ENCODE measurements around the gene PADI6.
A peak's percentile ranks its signal among the peaks of the same experiment; 100 is the strongest.
"Not testable (repeated sequence)": the region's sequence is repeated elsewhere in the genome, so short reads cannot be mapped to it uniquely, and the experiment has no call there.

The PADI6 gene

GRCh38 chr1:17404820-17405219 is 32.8 kb downstream of the PADI6 start:
- DNase-seq (ENCODE audit: low read depth), result no peak

DNA sequence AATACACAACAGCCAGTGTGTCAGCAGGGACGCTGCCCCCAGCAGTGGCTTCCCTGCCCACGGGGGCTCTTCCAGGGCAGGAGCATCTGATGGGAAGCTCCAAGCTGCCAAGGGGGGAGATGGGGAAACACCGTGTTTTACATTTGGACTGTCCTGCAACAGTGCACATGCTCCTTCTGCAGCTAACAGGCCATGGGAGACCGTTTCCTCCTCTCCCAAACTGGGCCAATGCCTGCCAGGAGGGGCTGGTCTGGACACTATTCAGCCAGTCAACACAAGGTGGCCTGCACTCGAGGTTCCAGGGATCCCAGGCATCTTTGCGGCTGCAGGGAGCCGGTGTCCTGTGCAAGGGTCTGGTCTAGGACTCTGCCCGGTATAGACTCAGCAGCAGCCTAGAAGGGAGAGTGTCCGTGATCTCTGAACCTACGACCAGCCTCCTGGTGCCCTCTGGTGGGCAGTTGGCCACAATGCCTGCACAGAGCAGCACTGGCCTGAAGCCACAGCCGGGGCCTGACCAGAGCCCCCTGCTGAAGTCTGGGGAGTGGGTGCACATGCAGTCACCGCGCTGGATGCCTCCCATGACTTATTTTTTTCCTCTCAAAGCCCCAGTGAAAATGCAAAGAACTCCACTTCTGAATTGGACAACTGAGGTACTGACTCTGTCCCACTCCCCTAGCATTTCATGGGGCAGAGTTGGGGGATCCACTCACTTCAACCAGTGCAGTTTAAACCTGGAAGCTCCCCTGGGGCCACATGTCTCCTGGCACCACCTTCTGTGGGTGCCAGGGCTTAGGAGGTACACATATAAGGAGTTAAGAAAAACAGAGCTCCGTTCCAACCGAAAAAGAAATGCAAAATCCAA is 34.1 kb downstream of the PADI6 start:
- DNase-seq (ENCODE audit: low read depth), result no peak

GRCh38 chr1:17406760-17407475 is 34.9 kb downstream of the PADI6 start:
- not testable (repeated sequence) for DNase-seq (ENCODE audit: low read depth)

GRCh38 chr1:17407786-17408514 is 36.0 kb downstream of the PADI6 start:
- DNase-seq (ENCODE audit: low read depth), result not testable (repeated sequence)

- no peak for DNase-seq (ENCODE audit: low read depth)
Observed at GRCh38 chr1:17409391-17409811, 37.4 kb downstream of the PADI6 start.

GRCh38 chr1:17412093-17412870 is 40.3 kb downstream of the PADI6 start:
- no peak for DNase-seq (ENCODE audit: low read depth)

DNA sequence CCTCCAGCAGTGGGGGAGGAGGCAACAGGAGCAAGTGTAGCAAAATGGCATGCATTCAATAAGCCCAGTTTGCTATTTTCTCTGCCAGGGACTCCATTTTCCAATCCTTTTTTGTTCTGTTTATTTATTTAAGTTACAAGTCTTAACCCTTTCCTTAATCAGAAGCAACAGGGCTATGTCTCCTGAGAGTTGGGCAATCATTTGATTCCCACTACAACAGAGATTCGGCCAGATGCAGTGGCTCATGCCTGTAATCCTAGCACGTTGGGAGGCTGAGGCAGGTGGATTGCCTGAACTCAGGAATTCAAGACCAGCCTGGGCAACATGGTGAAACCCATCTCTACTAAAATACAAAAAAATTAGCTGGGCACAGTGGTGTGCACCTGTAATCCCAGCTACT is 42.0 kb downstream of the PADI6 start:
- no peak for DNase-seq (ENCODE audit: low read depth)

- DNase-seq (ENCODE audit: low read depth), result no peak
Observed at GRCh38 chr1:17416389-17416788, 44.4 kb downstream of the PADI6 start.

- DNase-seq (ENCODE audit: low read depth), result peak; percentile 29
Observed at GRCh38 chr1:17419626-17420328, 47.8 kb downstream of the PADI6 start.

DNA sequence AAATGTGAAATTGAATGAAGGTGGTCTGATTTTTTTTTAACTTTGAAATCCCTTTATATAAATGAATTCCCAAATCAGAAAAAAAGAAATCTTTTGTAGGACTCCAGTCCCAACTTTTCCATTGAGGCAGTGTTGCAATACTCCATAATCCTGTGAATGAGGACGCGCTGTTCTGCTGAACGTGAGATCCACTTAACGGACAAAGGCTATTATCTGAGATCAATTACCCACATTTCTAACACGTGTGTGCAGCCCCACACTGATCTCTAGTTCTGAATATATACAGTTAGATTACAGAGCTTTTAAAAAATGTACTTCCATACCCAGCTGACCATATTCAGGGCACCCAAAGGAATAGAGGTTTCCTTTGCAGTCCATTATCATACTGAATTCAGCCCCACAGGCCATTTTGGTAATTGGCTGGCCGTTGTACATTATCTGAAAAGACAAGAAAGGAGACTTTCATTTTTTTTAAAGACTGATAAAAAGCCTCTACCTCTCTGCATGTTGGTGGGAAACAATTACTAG is 48.5 kb downstream of the PADI6 start:
- no peak for DNase-seq (ENCODE audit: low read depth)

- DNase-seq (ENCODE audit: low read depth), result no peak
Observed at GRCh38 chr1:17422461-17422860, 50.5 kb downstream of the PADI6 start.

DNA sequence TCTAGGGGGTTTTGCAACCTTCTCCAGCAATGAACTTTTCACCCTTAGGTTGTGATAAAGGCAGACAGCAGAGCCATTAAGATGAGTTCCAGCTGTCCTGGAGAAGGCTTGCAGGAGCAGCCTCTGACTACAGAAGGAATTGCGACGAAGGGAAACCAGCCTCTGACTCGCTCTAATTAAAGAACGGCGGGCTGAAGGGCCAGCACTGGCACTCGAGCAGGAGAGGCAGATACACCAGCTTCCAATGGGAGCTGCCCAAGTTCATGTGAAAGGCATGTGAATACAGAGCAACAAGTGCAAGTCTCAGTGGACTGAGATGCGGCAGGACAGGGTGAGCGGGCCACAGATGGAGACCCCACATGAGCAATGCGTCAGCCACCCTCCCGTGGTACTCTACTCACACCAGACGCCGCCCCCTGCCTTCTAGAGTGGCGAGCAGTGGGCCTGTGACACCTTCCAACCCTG is 51.8 kb downstream of the PADI6 start:
- no peak for DNase-seq (ENCODE audit: low read depth)

- DNase-seq (ENCODE audit: low read depth), result no peak
Observed at GRCh38 chr1:17425806-17426600, 54.0 kb downstream of the PADI6 start.

GRCh38 chr1:17427696-17428660 is 56.0 kb downstream of the PADI6 start:
- DNase-seq (ENCODE audit: low read depth), result no peak

- no peak for DNase-seq (ENCODE audit: low read depth)
Observed at GRCh38 chr1:17429183-17429582, 57.2 kb downstream of the PADI6 start.

DNA sequence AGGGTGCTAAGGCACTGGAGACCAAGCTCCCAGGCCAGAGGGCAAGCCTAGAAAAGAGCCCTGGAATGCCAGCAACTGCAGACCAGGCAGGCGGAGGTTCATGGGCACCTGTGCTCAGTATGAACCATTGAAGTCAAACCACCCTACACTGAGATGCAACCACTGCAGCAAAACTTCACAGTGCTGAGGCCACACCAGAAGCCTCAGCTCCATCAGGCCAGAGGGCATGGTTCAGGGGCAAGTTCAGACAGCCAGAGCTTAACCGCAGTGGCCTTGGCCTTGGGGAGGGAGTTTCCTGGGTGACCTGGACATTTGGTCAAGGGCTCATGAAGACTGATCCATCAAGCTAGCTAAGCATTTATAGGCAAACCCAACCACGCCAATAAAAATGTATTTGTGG is 60.4 kb downstream of the PADI6 start:
- DNase-seq (ENCODE audit: low read depth), result no peak

DNA sequence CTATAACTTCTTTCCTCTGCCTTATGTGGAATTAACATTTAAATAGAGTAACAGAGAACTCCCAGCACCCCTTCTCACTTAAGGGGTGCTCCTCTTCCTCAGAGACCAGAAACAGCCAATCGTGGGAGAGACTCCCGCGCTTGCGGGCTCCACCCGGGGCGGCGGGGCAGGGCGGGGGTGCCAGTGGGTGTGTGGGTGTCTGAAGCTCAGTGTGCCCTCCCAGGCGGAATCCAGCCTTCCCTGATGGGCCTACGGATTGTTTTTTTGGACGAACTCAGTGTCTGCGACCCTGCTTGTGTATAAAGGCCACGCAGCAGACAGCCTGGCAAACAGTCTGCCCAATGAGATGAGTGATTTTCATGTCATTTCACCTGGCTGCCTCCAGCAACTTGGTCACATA is 61.3 kb downstream of the PADI6 start:
- no peak for DNase-seq (ENCODE audit: low read depth)

DNA sequence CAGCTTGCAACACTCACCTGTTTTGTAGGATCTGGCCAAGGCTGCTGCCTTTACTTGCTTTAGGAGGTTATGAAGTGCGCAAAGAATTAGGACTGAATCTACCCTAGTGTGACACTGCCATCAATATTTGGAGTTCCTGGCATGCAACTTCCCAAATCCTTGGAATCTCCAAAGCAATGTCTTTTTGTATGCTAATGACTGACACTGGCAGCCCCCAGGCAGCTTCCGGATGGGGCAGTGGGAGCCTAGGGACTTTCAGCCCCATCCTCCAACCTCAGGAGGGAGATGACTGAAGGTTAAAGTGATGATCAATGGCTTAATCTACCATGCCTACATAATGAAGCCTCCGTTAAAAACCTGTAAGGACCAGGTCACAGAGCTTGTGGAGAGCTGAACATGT is 62.0 kb downstream of the PADI6 start:
- no peak for DNase-seq (ENCODE audit: low read depth)

- no peak for DNase-seq (ENCODE audit: low read depth)
Observed at GRCh38 chr1:17434601-17435000, 62.6 kb downstream of the PADI6 start.

All from T-helper 22 cell (primary cell).